Heart left ventricle (tissue), 16 donors: ENCODE measurements around the gene ASCC3. TPM values are rescaled to one million over a fixed set of nuclear protein-coding genes. Genes with fewer than 3 reads are reported as not detected.

ENCODE experiments used
- ATAC-seq, 4 donors: fragments of 200-7000 bp; cut with Tn5 transposase; one replicate each; pipeline ENCODE4 v1.9.1; 2020 to 2022; ENCODE audit warnings: moderate library complexity in 4 of 4, mild to moderate bottlenecking in 3 of 4, moderate number of reproducible peaks in 1 of 4
- DNase-seq, 5 donors: peaks; one replicate each; pipeline ENCODE4 v3.0.0-alpha.2; 2020
- H3K27ac ChIP-seq, 12 donors: fragments of 200-600 bp; sonication (generic) in 4 of 12; one replicate each; pipeline versions ENCODE4 v1.5.0 to v1.8.0; 2016 to 2022; ENCODE audit warnings: mild to moderate bottlenecking in 2 of 12
- H3K27me3 ChIP-seq, 9 donors: fragments of 200-600 bp; sonication (generic) in 2 of 9; one replicate each; pipeline versions ENCODE4 v1.5.1 to v1.8.0; 2016 to 2022; ENCODE audit warnings: mild to moderate bottlenecking in 3 of 9
- H3K36me3 ChIP-seq, 9 donors: fragments of 200-600 bp; sonication (generic) in 2 of 9; one replicate each; pipeline versions ENCODE4 v1.5.0 to v1.8.0; 2018 to 2022; ENCODE audit warnings: mild to moderate bottlenecking in 2 of 9
- H3K4me1 ChIP-seq, 12 donors: fragments of 200-600 bp; sonication (generic) in 4 of 12; one replicate each; pipeline versions ENCODE4 v1.5.0 to v1.8.0; 2016 to 2022; ENCODE audit warnings: mild to moderate bottlenecking in 3 of 12
- H3K4me3 ChIP-seq, 12 donors: fragments of 200-600 bp; sonication (generic) in 4 of 12; one replicate each; pipeline versions ENCODE4 v1.5.0 to v1.8.0; 2017 to 2022; ENCODE audit warnings: mild to moderate bottlenecking in 9 of 12, moderate library complexity in 4 of 12
- H3K9me3 ChIP-seq, 12 donors: fragments of 200-600 bp; sonication (generic) in 4 of 12; one replicate each; pipeline versions ENCODE4 v1.5.0 to v1.8.0; 2016 to 2022; ENCODE audit warnings: mild to moderate bottlenecking in 1 of 12
- CTCF ChIP-seq, 12 donors: fragments of 200-600 bp; sonication (generic) in 4 of 12; IDR thresholded peaks; one replicate each; pipeline versions ENCODE4 v1.5.0 to v1.8.0; 2018 to 2022; ENCODE audit warnings: antibody characterized with exemption in 12 of 12, mild to moderate bottlenecking in 5 of 12
- POLR2A ChIP-seq, 2 donors: fragments of 450-650 bp; IDR thresholded peaks; one replicate each; pipeline ENCODE4 v1.6.1; 2017; ENCODE audit warnings: antibody characterized with exemption in 2 of 2, mild to moderate bottlenecking in 2 of 2, moderate library complexity in 2 of 2
- WGBS, 4 donors: extraction: QIAGEN DNeasy Blood & Tissue Kit in 2 of 4; methylation state at CpG; one replicate each; pipeline versions ENCODE4 v1.1.5 to v1.1.7; 2013 to 2018; 5-methylcytosine and 5-hydroxymethylcytosine counted together
- intact Hi-C, 10 donors: fragments of 100-400 bp; cut with DNase I; formaldehyde crosslinking; loops; one replicate each; pipeline versions ENCODE4 v1.11.1 to v1.14.2; 2022
- polyA plus RNA-seq, 2 donors: library from polyadenylated mRNA; stranded (reverse); fragments of 200-250 nt; gene quantifications; one replicate each; pipeline ENCODE4 v1.2.3, GENCODE V29; 2013
- total RNA-seq, 9 donors: library from RNA; depleted of rRNA in 2 of 9; stranded (reverse); fragments of >200 nt in 2 of 9; fragmentation: NEBNext Ultra II Directional in 3 of 9; extraction: Animal tissue kit (Norgen Biotek cat#: 25700) in 3 of 9; gene quantifications; one replicate each; pipeline versions ENCODE4 v1.1.0 to v1.2.4, GENCODE V29; 2016 to 2023
- donor health status: ischemic (EF 13 %, LVEDD 7.1; RV severe dilation, severe dysfunction).
- donor health status: healthy with polysubstance abuse.
- donor health status: DM: no; HTN: yes; CAD: no.
- donor health status: DM: no; HTN: no; CAD: no.
- donor health status: ischemic (EF 25% LVEDD 6.9; RV normal size, moderate dysfunction).
- donor health status: ischemic (EF 25% LVEDD 5.7; RV mildly dilated, moderate dysfunction).
- donor health status: healthy.
- donor health status: DM: yes; HTN: yes; CAD: no.
- donor health status: ischemic (EF 35%, LVEDD 5.7; RV mildly dilated, moderate dysfunction).
- donor health status: nonischemic (EF 11% LVEDD 7.7; RV severe dilation, severe dysfunction).
- donor health status: DM: yes; HTN: yes; CAD: no.
- donor health status: PGD.
- donor health status: ischemic (EF 29% LVEDD 5.4; RV normal size, mild dysfunction).
- donor health status: nonischemic (EF 23%, LVEDD 6.1; RV moderate dilation, normal function).

The ASCC3 gene
- total and polyA plus RNA-seq, 11 donors = 3.4 to 29.2 (median 15.0) TPM

- H3K36me3 ChIP-seq = no peaks in the 10 kb centered on the region
- ATAC-seq (no peak), DNase-seq (no peak)
- H3K27me3 ChIP-seq = no peaks in the 10 kb centered on the region
- 72 to 81% (median 77%) methylated on average over 17 to 24 of the region's 24 CpGs for WGBS, 4 donors
- H3K27ac ChIP-seq = no peak overlapping the region
- intact Hi-C loops = no loop called here
- TF ChIP-seq POLR2A (IDR thresholded peaks at IDR 0.05) (no peak), CTCF (IDR thresholded peaks at IDR 0.05) (no peak)
- H3K9me3 ChIP-seq = peaks cover 0 to 4% (median 0%) of the 10 kb centered on the region in 12 donors
- no peaks in the 10 kb centered on the region for H3K4me1 ChIP-seq
- no peak overlapping the region for H3K4me3 ChIP-seq
Observed at GRCh38 chr6:100913400-100914276, 32.5 kb upstream of the ASCC3 start.

GRCh38 chr6:100906325-100906724 lies 25.2 kb upstream of the ASCC3 start:
- Histone ChIP-seq H3K36me3 (no peaks in the 10 kb centered on the region), H3K4me1 (no peaks in the 10 kb centered on the region), H3K4me3 (no peak overlapping the region), H3K27ac (no peak overlapping the region), H3K27me3 (no peaks in the 10 kb centered on the region), H3K9me3 (peaks cover 0 to 4% (median 0%) of the 10 kb centered on the region in 12 donors)
- ATAC-seq = no peak
- WGBS, 4 donors = 47 to 59% (median 53%) methylated on average over 1 of the region's 1 CpG
- TF ChIP-seq POLR2A (IDR thresholded peaks at IDR 0.05) (no peak), CTCF (IDR thresholded peaks at IDR 0.05) (no peak)
- intact Hi-C loops = no loop called here
- DNase-seq = no peak

GRCh38 chr6:100905067-100905466 lies 23.9 kb upstream of the ASCC3 start:
- intact Hi-C loops = no loop called here
- Histone ChIP-seq H3K4me1 (no peaks in the 10 kb centered on the region), H3K27me3 (no peaks in the 10 kb centered on the region), H3K9me3 (peaks cover 0 to 4% (median 0%) of the 10 kb centered on the region in 12 donors), H3K36me3 (no peaks in the 10 kb centered on the region), H3K27ac (no peak overlapping the region), H3K4me3 (no peak overlapping the region)
- DNase-seq (no peak), ATAC-seq (no peak)
- TF ChIP-seq CTCF (IDR thresholded peaks at IDR 0.05) = no peak
- TF ChIP-seq POLR2A (IDR thresholded peaks at IDR 0.05) = no peak
- 69 to 73% (median 72%) methylated on average over 4 of the region's 4 CpGs for WGBS, 4 donors

GRCh38 chr6:100904316-100904715 lies 23.2 kb upstream of the ASCC3 start:
- TF ChIP-seq POLR2A (IDR thresholded peaks at IDR 0.05) (no peak), CTCF (IDR thresholded peaks at IDR 0.05) (no peak)
- Histone ChIP-seq H3K27ac (no peak overlapping the region), H3K9me3 (peaks cover 0 to 2% (median 0%) of the 10 kb centered on the region in 12 donors), H3K4me3 (no peak overlapping the region), H3K36me3 (no peaks in the 10 kb centered on the region), H3K27me3 (no peaks in the 10 kb centered on the region), H3K4me1 (no peaks in the 10 kb centered on the region)
- 84 to 89% (median 88%) methylated on average over 4 of the region's 4 CpGs for WGBS, 4 donors
- ATAC-seq (no peak), DNase-seq (no peak)
- intact Hi-C loops = no loop called here
